ENCODE measurements around the gene HIC2.
"Not testable (repeated sequence)": the region's sequence is repeated elsewhere in the genome, so short reads cannot be mapped to it uniquely, and the experiment has no call there.

The HIC2 gene

GRCh38 chr22:21447694-21448402 lies 30.7 kb downstream of the HIC2 start:
- Histone ChIP-seq H3K4me1 (ENCODE audit: control insufficient read depth, low read depth, low read length) (peaks cover 6% of the 10 kb centered on the region), H3K36me3 (ENCODE audit: control insufficient read depth, low read depth, low read length) (peaks cover 12% of the 10 kb centered on the region), H3K27me3 (ENCODE audit: control insufficient read depth, insufficient read depth, low read length) (no peaks in the 10 kb centered on the region), H3K9me3 (ENCODE audit: control insufficient read depth, low read depth, low read length) (no peaks in the 10 kb centered on the region), H3K9ac (ENCODE audit: low read length) (no peak overlapping the region), H3K4me3 (ENCODE audit: low read length) (no peak overlapping the region), H3K27ac (ENCODE audit: low read length) (no peak overlapping the region)

GRCh38 chr22:21448627-21449416 lies 31.7 kb downstream of the HIC2 start:
- H3K9ac ChIP-seq (ENCODE audit: low read length) = no peak overlapping the region
- no peaks in the 10 kb centered on the region for H3K27me3 ChIP-seq (ENCODE audit: control insufficient read depth, insufficient read depth, low read length)
- no peaks in the 10 kb centered on the region for H3K4me1 ChIP-seq (ENCODE audit: control insufficient read depth, low read depth, low read length)
- no peak overlapping the region for H3K27ac ChIP-seq (ENCODE audit: low read length)
- H3K4me3 ChIP-seq (ENCODE audit: low read length) = no peak overlapping the region
- no peaks in the 10 kb centered on the region for H3K9me3 ChIP-seq (ENCODE audit: control insufficient read depth, low read depth, low read length)
- peaks cover 12% of the 10 kb centered on the region for H3K36me3 ChIP-seq (ENCODE audit: control insufficient read depth, low read depth, low read length)

DNA sequence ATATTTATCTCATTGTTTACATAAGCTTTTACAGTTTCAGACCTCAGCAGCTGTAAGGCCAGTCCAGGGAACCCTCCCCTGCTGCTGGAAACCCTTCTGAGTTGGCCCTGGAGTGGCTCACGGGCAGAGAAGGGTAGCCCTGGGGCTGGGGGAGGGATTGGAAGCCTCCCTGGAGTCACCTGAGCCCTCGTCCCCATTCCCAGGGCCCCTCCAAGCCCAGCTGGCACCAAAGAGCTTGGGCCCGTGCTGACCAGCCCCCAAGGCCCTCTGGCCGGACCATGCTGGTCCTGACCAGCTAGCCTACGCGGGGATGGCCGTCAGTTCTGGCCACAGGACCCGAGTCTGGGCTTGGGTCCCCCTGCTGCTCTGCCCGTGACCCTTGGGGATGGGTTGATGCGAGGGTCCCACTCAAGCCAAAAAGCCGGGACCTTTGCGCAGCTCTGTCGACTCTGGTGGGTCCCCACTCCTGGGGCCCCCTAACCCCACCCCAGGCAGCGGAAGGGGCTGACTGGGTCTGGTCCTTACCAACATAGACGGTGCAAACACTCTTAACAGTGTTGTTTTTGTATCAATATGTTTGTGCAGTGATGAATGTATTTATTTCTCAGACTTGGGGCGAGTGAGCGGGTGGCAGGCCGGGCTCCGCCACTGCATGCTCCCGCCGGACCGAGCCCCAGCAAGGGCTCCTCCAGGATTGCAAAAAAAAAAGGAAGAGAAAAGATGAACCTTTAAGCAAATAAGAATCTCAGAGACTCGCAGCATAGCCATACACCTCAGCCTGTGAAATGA lies 32.6 kb downstream of the HIC2 start:
- Histone ChIP-seq H3K27ac (ENCODE audit: low read length) (no peak overlapping the region), H3K27me3 (ENCODE audit: control insufficient read depth, insufficient read depth, low read length) (no peaks in the 10 kb centered on the region), H3K9ac (ENCODE audit: low read length) (no peak overlapping the region), H3K36me3 (ENCODE audit: control insufficient read depth, low read depth, low read length) (peaks cover 12% of the 10 kb centered on the region), H3K4me1 (ENCODE audit: control insufficient read depth, low read depth, low read length) (no peaks in the 10 kb centered on the region), H3K4me3 (ENCODE audit: low read length) (no peak overlapping the region), H3K9me3 (ENCODE audit: control insufficient read depth, low read depth, low read length) (no peaks in the 10 kb centered on the region)

DNA sequence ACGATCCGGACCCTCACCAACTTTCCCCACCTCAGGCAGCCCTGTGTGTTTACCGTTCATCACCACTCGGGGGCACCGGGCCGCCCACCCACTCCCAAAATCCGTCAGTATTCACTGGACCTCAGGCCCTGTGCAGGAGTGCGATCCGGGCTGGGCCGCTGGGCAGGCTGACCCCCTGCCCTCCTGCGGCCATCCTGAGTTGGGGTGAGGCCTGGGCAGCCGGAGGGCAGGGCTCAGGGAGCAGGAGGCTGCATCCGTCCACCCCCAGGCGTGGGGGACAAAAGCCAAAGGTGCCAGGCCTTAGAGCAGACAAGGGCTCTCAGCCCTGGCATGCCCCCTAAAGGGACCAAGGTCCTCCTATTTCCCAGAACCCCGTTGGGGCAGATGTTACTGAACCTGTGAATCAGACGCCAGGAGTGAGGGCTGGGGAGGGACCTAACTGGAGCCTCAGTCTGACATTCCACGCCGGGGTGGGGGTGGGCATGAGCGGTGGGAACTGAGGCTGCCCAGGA lies 33.2 kb downstream of the HIC2 start:
- Histone ChIP-seq H3K9ac (ENCODE audit: low read length) (no peak overlapping the region), H3K4me1 (ENCODE audit: control insufficient read depth, low read depth, low read length) (no peaks in the 10 kb centered on the region), H3K36me3 (ENCODE audit: control insufficient read depth, low read depth, low read length) (peaks cover 6% of the 10 kb centered on the region)

GRCh38 chr22:21450858-21451353 lies 33.7 kb downstream of the HIC2 start:
- H3K4me3 ChIP-seq (ENCODE audit: low read length) = no peak overlapping the region
- no peak overlapping the region for H3K27ac ChIP-seq (ENCODE audit: low read length)
- peaks cover 3% of the 10 kb centered on the region for H3K4me1 ChIP-seq (ENCODE audit: control insufficient read depth, low read depth, low read length)

More for the DNA sequence above, 33.2 kb downstream of the HIC2 start:
- Histone ChIP-seq H3K27ac (ENCODE audit: low read length) (no peak overlapping the region), H3K27me3 (ENCODE audit: control insufficient read depth, insufficient read depth, low read length) (no peaks in the 10 kb centered on the region), H3K4me3 (ENCODE audit: low read length) (no peak overlapping the region), H3K9me3 (ENCODE audit: control insufficient read depth, low read depth, low read length) (no peaks in the 10 kb centered on the region)

DNA sequence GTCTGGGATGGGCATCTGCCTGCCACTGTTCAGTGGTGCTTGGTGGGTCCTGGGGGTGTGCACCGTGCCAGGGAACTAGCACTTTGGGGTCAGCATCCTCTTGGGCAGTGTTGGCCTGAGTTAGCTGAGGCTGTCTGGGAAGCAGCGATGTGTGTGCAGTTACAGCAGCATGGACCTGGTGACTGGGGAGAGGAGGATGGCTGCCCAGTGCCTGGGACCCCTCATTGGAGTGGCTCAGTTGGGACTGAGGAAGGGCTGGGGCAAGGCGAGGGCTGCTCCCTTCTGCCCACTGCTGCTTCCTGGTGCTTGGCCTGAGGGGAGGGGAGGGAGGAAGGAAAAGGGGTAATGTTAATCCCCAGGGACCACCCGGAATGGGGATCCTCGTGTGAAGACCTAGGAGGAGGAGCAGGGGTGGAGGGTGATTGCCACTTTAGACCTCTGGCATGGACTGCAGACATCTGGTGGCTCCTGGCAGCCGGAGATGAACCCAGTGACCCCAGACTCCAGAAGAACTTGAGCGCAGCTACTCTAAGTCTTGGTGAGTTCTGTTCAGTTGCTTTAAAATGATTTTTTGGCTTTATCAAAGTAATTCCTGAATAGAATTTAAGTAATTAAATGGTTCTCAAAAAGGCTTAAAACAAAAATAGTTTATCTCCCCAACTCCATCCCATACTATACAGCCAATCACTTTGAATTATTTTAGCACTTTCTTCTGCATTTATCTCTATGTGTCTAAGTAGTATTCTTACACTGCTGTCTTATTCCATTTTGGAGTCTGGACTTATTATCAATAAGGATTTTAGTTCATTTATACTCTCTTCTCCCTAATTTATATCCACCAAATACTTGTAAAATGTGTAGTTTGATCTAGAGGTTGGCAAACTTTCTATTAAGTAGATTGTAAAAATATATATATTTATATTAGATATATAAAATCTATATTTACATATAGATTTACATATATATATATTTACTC lies 34.7 kb downstream of the HIC2 start:
- no peak overlapping the region for H3K4me3 ChIP-seq (ENCODE audit: low read length)
- no peaks in the 10 kb centered on the region for H3K9me3 ChIP-seq (ENCODE audit: control insufficient read depth, low read depth, low read length)
- H3K4me1 ChIP-seq (ENCODE audit: control insufficient read depth, low read depth, low read length) = peaks cover 7% of the 10 kb centered on the region
- no peak overlapping the region for H3K27ac ChIP-seq (ENCODE audit: low read length)
- H3K27me3 ChIP-seq (ENCODE audit: control insufficient read depth, insufficient read depth, low read length) = no peaks in the 10 kb centered on the region
- no peaks in the 10 kb centered on the region for H3K36me3 ChIP-seq (ENCODE audit: control insufficient read depth, low read depth, low read length)
- H3K9ac ChIP-seq (ENCODE audit: low read length) = no peak overlapping the region

More at GRCh38 chr22:21450858-21451353, 33.7 kb downstream of the HIC2 start:
- Histone ChIP-seq H3K9me3 (ENCODE audit: control insufficient read depth, low read depth, low read length) (no peaks in the 10 kb centered on the region), H3K9ac (ENCODE audit: low read length) (no peak overlapping the region), H3K27me3 (ENCODE audit: control insufficient read depth, insufficient read depth, low read length) (no peaks in the 10 kb centered on the region), H3K36me3 (ENCODE audit: control insufficient read depth, low read depth, low read length) (peaks cover 6% of the 10 kb centered on the region)

GRCh38 chr22:21452666-21453065 lies 35.5 kb downstream of the HIC2 start:
- H3K36me3 ChIP-seq (ENCODE audit: control insufficient read depth, low read depth, low read length); H3K9me3 ChIP-seq (ENCODE audit: control insufficient read depth, low read depth, low read length); H3K27ac ChIP-seq (ENCODE audit: low read length); H3K27me3 ChIP-seq (ENCODE audit: control insufficient read depth, insufficient read depth, low read length); H3K4me3 ChIP-seq (ENCODE audit: low read length); H3K4me1 ChIP-seq (ENCODE audit: control insufficient read depth, low read depth, low read length); H3K9ac ChIP-seq (ENCODE audit: low read length): not testable (repeated sequence)

GRCh38 chr22:21454998-21455333 lies 37.8 kb downstream of the HIC2 start:
- H3K4me3 ChIP-seq (ENCODE audit: low read length); H3K27ac ChIP-seq (ENCODE audit: low read length); H3K36me3 ChIP-seq (ENCODE audit: control insufficient read depth, low read depth, low read length); H3K27me3 ChIP-seq (ENCODE audit: control insufficient read depth, insufficient read depth, low read length); H3K9me3 ChIP-seq (ENCODE audit: control insufficient read depth, low read depth, low read length); H3K4me1 ChIP-seq (ENCODE audit: control insufficient read depth, low read depth, low read length); H3K9ac ChIP-seq (ENCODE audit: low read length): not testable (repeated sequence)

DNA sequence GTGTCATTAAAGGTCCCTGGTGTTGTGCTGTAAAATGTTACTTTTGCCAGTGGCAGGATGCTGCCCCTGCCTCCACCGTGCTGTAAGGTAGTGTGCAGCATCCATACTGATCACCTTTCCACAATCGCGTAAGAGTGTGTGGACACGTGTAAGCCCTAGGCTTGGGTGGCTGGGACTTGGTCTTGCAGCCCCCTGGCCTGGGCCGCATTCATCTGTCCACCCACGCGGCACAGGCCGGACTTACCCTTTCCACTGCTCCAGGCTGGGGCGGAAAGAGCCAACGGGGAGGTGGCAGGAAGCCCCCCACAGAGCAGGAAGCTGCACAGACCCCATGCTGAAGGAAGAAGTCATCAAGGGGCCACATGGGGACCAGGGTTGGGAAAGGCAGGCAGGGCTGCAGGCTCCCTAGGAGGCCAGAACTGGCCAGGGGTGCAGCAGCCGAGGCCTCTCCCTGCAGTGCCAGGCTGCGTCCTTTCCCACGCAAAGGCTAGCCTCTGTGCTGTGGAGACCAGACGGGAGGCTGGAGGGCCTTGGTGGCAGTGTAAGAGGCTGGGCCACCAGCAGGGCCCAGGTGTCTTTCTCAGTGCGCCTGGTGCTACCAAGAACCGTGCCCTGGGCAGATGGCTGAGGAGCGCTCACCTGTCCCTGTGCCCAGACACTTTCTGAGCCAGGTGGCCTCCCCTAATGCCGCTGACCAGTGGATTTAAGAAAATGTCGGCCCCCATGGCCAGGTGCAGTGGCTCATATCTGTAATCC lies 38.3 kb downstream of the HIC2 start:
- H3K27ac ChIP-seq (ENCODE audit: low read length) = no peak overlapping the region
- H3K27me3 ChIP-seq (ENCODE audit: control insufficient read depth, insufficient read depth, low read length) = no peaks in the 10 kb centered on the region
- peaks cover 7% of the 10 kb centered on the region for H3K4me1 ChIP-seq (ENCODE audit: control insufficient read depth, low read depth, low read length)
- H3K9ac ChIP-seq (ENCODE audit: low read length) = no peak overlapping the region
- H3K36me3 ChIP-seq (ENCODE audit: control insufficient read depth, low read depth, low read length) = no peaks in the 10 kb centered on the region
- H3K4me3 ChIP-seq (ENCODE audit: low read length) = no peak overlapping the region
- H3K9me3 ChIP-seq (ENCODE audit: control insufficient read depth, low read depth, low read length) = no peaks in the 10 kb centered on the region

- H3K4me1 ChIP-seq (ENCODE audit: control insufficient read depth, low read depth, low read length) = peaks cover 7% of the 10 kb centered on the region
- H3K27ac ChIP-seq (ENCODE audit: low read length) = no peak overlapping the region
- no peak overlapping the region for H3K4me3 ChIP-seq (ENCODE audit: low read length)
- H3K9ac ChIP-seq (ENCODE audit: low read length) = no peak overlapping the region
- no peaks in the 10 kb centered on the region for H3K27me3 ChIP-seq (ENCODE audit: control insufficient read depth, insufficient read depth, low read length)
- H3K36me3 ChIP-seq (ENCODE audit: control insufficient read depth, low read depth, low read length) = no peaks in the 10 kb centered on the region
- H3K9me3 ChIP-seq (ENCODE audit: control insufficient read depth, low read depth, low read length) = no peaks in the 10 kb centered on the region
Measured at GRCh38 chr22:21457023-21457787, 40.0 kb downstream of the HIC2 start.

Measured in iPS-18a (cell line).